GM19395 (cell line): Measurements from ENCODE around the gene GMEB2.
"Not testable (repeated sequence)": the region's sequence is repeated elsewhere in the genome, so short reads cannot be mapped to it uniquely, and the experiment has no call there.

Experiments used
- ATAC-seq: cut with Tn5 transposase; IDR thresholded peaks from one replicate; pipeline ENCODE4 v1.9.1; 2021; ENCODE audit warnings: mild to moderate bottlenecking, moderate library complexity; ENCODE audit not compliant: unreplicated experiment

Gene GMEB2

GRCh38 chr20:63657937-63658748 is 31.2 kb upstream of the GMEB2 start, which contains the start of gene RTEL1:
Gene RTEL1, plus strand, starts transcription at chr20:63658312. Its CDS starts 1,091 bp downstream, at chr20:63659403.
- peak; percentile 84 for ATAC-seq

GRCh38 chr20:63657260-63657936 is 30.5 kb upstream of the GMEB2 start:
- no peak for ATAC-seq

GRCh38 chr20:63656451-63656850 is 29.6 kb upstream of the GMEB2 start:
- ATAC-seq, result no peak

GRCh38 chr20:63655249-63655648 is 28.3 kb upstream of the GMEB2 start:
- ATAC-seq, result no peak

- ATAC-seq, result no peak
Observed at GRCh38 chr20:63653974-63654668, 27.2 kb upstream of the GMEB2 start.

- no peak for ATAC-seq
Observed at GRCh38 chr20:63653041-63653973, 26.4 kb upstream of the GMEB2 start, which contains the start of gene STMN3. Gene STMN3, minus strand, starts transcription at chr20:63653424. Its CDS starts 79 bp downstream, at chr20:63653345.

- ATAC-seq, result no peak
Observed at GRCh38 chr20:63652192-63652980, 25.5 kb upstream of the GMEB2 start.

GRCh38 chr20:63651942-63652191 is 25.0 kb upstream of the GMEB2 start:
- ATAC-seq, result no peak

GRCh38 chr20:63650486-63650885 is 23.6 kb upstream of the GMEB2 start:
- not testable (repeated sequence) for ATAC-seq

- no peak for ATAC-seq
Observed at GRCh38 chr20:63648895-63649589, 22.1 kb upstream of the GMEB2 start.

- ATAC-seq, result no peak
Observed at GRCh38 chr20:63648190-63648589, 21.3 kb upstream of the GMEB2 start.

- no peak for ATAC-seq
Observed at GRCh38 chr20:63645218-63645617, 18.3 kb upstream of the GMEB2 start.

GRCh38 chr20:63643946-63644345 is 17.0 kb upstream of the GMEB2 start:
- ATAC-seq, result no peak

GRCh38 chr20:63643499-63643898 is 16.6 kb upstream of the GMEB2 start:
- no peak for ATAC-seq

GRCh38 chr20:63642527-63643247 is 15.8 kb upstream of the GMEB2 start:
- peak; percentile 9 for ATAC-seq

- peak; percentile 65 for ATAC-seq
Observed at GRCh38 chr20:63641792-63642523, 15.1 kb upstream of the GMEB2 start.

- ATAC-seq, result no peak
Observed at GRCh38 chr20:63641146-63641791, 14.4 kb upstream of the GMEB2 start.
